ENCODE data around the gene PMS2. TPM values are rescaled to one million over a fixed set of nuclear protein-coding genes. Genes with fewer than 3 reads are reported as not detected.

Gene PMS2
- total and polyA plus RNA-seq, 2 donors (not counting 1 experiment from before 2014, with no cell fraction given), result 8.1 to 20.3 TPM

GRCh38 chr7:6031567-6031966 lies 22.7 kb upstream of the PMS2 start:
- no peak overlapping the region for H3K4me3 Mint-ChIP-seq
- H2AFZ ChIP-seq (ENCODE audit: insufficient read depth, low read depth, low read length, poor library complexity, severe bottlenecking), result no peak overlapping the region
- H3K4me1 Mint-ChIP-seq, result peaks cover 10% of the 10 kb centered on the region
- ChIA-PET CTCF (interaction anchor here (1.7 kb wide), 1 partner anchor 75 kb away, joined by 3 read pairs; no protein-coding TSS in a partner anchor), POLR2A (no interaction called here)
- peaks cover 6 to 11% of the 10 kb centered on the region in 2 donors for H3K4me1 ChIP-seq (ENCODE audit: control insufficient read depth in 2 of 2, insufficient read depth in 2 of 2, low read length in 2 of 2)
- H3K27me3 ChIP-seq (replicated peaks in 1 of 4; ENCODE audit: control extremely low read depth in 1 of 4, control insufficient read depth in 3 of 4, insufficient read depth in 4 of 4, low read length in 3 of 4), result no peaks in the 10 kb centered on the region
- H3K4me3 ChIP-seq (ENCODE audit: control extremely low read depth in 1 of 5, extremely low read depth in 1 of 5, insufficient read depth in 1 of 5, low read depth in 2 of 5, low read length in 4 of 5), result no peak overlapping the region
- H3K36me3 ChIP-seq (replicated peaks in 1 of 2; ENCODE audit: control extremely low read depth in 1 of 2, control insufficient read depth in 1 of 2, extremely low read depth in 1 of 2, insufficient read depth in 2 of 2, low read length in 1 of 2), result peaks cover 6 to 68% of the 10 kb centered on the region in 2 experiments
- 100% methylated on average over 3 of the region's 3 CpGs for WGBS (ENCODE audit: insufficient coverage)
- TF ChIP-seq EZH2 (IDR thresholded peaks at IDR 0.05; ENCODE audit: borderline replicate concordance, insufficient read depth, low read depth, low read length, poor library complexity, severe bottlenecking), result no peak
- TF ChIP-seq, protein P1, sequence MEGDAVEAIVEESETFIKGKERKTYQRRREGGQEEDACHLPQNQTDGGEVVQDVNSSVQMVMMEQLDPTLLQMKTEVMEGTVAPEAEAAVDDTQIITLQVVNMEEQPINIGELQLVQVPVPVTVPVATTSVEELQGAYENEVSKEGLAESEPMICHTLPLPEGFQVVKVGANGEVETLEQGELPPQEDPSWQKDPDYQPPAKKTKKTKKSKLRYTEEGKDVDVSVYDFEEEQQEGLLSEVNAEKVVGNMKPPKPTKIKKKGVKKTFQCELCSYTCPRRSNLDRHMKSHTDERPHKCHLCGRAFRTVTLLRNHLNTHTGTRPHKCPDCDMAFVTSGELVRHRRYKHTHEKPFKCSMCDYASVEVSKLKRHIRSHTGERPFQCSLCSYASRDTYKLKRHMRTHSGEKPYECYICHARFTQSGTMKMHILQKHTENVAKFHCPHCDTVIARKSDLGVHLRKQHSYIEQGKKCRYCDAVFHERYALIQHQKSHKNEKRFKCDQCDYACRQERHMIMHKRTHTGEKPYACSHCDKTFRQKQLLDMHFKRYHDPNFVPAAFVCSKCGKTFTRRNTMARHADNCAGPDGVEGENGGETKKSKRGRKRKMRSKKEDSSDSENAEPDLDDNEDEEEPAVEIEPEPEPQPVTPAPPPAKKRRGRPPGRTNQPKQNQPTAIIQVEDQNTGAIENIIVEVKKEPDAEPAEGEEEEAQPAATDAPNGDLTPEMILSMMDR (IDR thresholded peaks at IDR 0.05), result no peak
- intact Hi-C loops (cut with micrococcal nuclease), result no loop called here
- DNase-seq, result no peak
- peak overlapping the region; percentile 10 for H3K27ac Mint-ChIP-seq
- H4K20me1 ChIP-seq (ENCODE audit: control insufficient read depth, insufficient read depth, low read length, poor library complexity, severe bottlenecking), result no peaks in the 10 kb centered on the region
- no peak overlapping the region for H3K4me2 ChIP-seq (replicated peaks; ENCODE audit: low read depth, low read length, poor library complexity, severe bottlenecking)
- no peak for ATAC-seq (ENCODE audit: low read depth)
- no peaks in the 10 kb centered on the region for H3K27me3 Mint-ChIP-seq
- no peaks in the 10 kb centered on the region for H3K9me3 ChIP-seq (ENCODE audit: control extremely low read depth in 1 of 3, control insufficient read depth in 2 of 3, insufficient read depth in 1 of 3, low read length in 2 of 3)
- peaks cover 30% of the 10 kb centered on the region for H3K79me2 ChIP-seq (ENCODE audit: control insufficient read depth, insufficient read depth, low read length)
- no peak overlapping the region for H3K9ac ChIP-seq (ENCODE audit: low read length)
- no peaks in the 10 kb centered on the region for H3K9me3 Mint-ChIP-seq (ENCODE audit: insufficient read depth)
- H3K27ac ChIP-seq (ENCODE audit: low read length in 2 of 2), result no peak overlapping the region

DNA sequence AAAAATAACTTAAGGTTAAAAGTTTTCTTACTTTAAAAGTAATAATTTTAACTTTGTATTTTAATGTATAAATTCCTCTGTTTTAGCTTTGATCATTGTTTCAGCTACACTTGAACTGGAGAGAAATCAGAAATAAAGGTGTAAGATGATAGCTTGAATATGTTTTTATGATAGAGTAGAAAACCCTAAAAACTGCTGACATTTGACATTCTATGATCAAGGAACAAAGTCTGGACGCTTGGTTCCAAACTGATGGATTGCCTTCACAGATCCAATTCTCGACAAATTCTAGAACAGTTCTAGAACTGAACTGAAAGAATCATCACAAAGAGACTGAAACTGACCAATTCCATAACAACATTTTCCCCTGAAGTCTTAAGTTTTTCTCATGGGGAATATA lies 22.1 kb upstream of the PMS2 start, which contains the start of gene ANKRD61:
Gene ANKRD61 (plus strand): TSS at position 389 of the 400 bp plus-strand sequence. CDS start 0 bp downstream, at position 389.
- Histone ChIP-seq H3K36me3 (replicated peaks in 1 of 2; ENCODE audit: control extremely low read depth in 1 of 2, control insufficient read depth in 1 of 2, extremely low read depth in 1 of 2, insufficient read depth in 2 of 2, low read length in 1 of 2) (peaks cover 6 to 67% of the 10 kb centered on the region in 2 experiments), H3K27me3 (replicated peaks in 1 of 4; ENCODE audit: control extremely low read depth in 1 of 4, control insufficient read depth in 3 of 4, insufficient read depth in 4 of 4, low read length in 3 of 4) (no peaks in the 10 kb centered on the region), H3K4me2 (replicated peaks; ENCODE audit: low read depth, low read length, poor library complexity, severe bottlenecking) (no peak within 1 kb of the TSS), H2AFZ (ENCODE audit: insufficient read depth, low read depth, low read length, poor library complexity, severe bottlenecking) (no peak within 1 kb of the TSS), H3K9ac (ENCODE audit: low read length) (no peak within 1 kb of the TSS), H3K4me3 (ENCODE audit: control extremely low read depth in 1 of 5, extremely low read depth in 1 of 5, insufficient read depth in 1 of 5, low read depth in 2 of 5, low read length in 4 of 5) (no peak within 1 kb of the TSS), H3K79me2 (ENCODE audit: control insufficient read depth, insufficient read depth, low read length) (peaks cover 30% of the 10 kb centered on the region), H3K27ac (ENCODE audit: low read length in 2 of 2) (no peak within 1 kb of the TSS), H3K9me3 (ENCODE audit: control extremely low read depth in 1 of 3, control insufficient read depth in 2 of 3, insufficient read depth in 1 of 3, low read length in 2 of 3) (no peaks in the 10 kb centered on the region), H4K20me1 (ENCODE audit: control insufficient read depth, insufficient read depth, low read length, poor library complexity, severe bottlenecking) (no peaks in the 10 kb centered on the region), H3K4me1 (ENCODE audit: control insufficient read depth in 2 of 2, insufficient read depth in 2 of 2, low read length in 2 of 2) (peaks cover 12 to 17% of the 10 kb centered on the region in 2 donors)
- ATAC-seq (ENCODE audit: low read depth) (no peak), DNase-seq (no peak)
- H3K4me1 Mint-ChIP-seq, result peaks cover 15% of the 10 kb centered on the region
- H3K4me3 Mint-ChIP-seq, result no peak within 1 kb of the TSS
- TF ChIP-seq, protein P1 (IDR thresholded peaks at IDR 0.05), result no peak
- TF ChIP-seq EZH2 (IDR thresholded peaks at IDR 0.05; ENCODE audit: borderline replicate concordance, insufficient read depth, low read depth, low read length, poor library complexity, severe bottlenecking), result no peak
- intact Hi-C loops (cut with micrococcal nuclease), result no loop called here
- no CpG with 5 or more reads among the region's 2 CpGs for WGBS (ENCODE audit: insufficient coverage)
- H3K9me3 Mint-ChIP-seq (ENCODE audit: insufficient read depth), result no peaks in the 10 kb centered on the region
- H3K27me3 Mint-ChIP-seq, result no peaks in the 10 kb centered on the region
- POLR2A ChIA-PET, result no interaction called here
- peak within 1 kb of the TSS; percentile 10 for H3K27ac Mint-ChIP-seq
- CTCF ChIA-PET, result interaction anchor here (1.7 kb wide), 1 partner anchor 76 kb away, joined by 3 read pairs; no protein-coding TSS in a partner anchor

All from B cell (primary cell).